GM18502 (cell line): Measurements from ENCODE around the gene P2RX7.

Experiments used
- ATAC-seq: cut with Tn5 transposase; IDR thresholded peaks from one replicate; pipeline ENCODE4 v1.9.1; 2021; ENCODE audit warnings: mild to moderate bottlenecking; ENCODE audit not compliant: unreplicated experiment, poor library complexity

P2RX7 gene

GRCh38 chr12:121167232-121167820, 34.6 kb downstream of the P2RX7 start:
- ATAC-seq: no peak

GRCh38 chr12:121167951-121168350, 35.3 kb downstream of the P2RX7 start:
- no peak for ATAC-seq

GRCh38 chr12:121170151-121170550, 37.5 kb downstream of the P2RX7 start:
- no peak for ATAC-seq

GRCh38 chr12:121170611-121171260, 38.1 kb downstream of the P2RX7 start:
- ATAC-seq: no peak

- no peak for ATAC-seq
Observed at GRCh38 chr12:121172145-121172544, 39.5 kb downstream of the P2RX7 start.

GRCh38 chr12:121175383-121176119, 42.9 kb downstream of the P2RX7 start:
- ATAC-seq: no peak

- ATAC-seq: no peak
Observed at GRCh38 chr12:121176826-121177529, 44.3 kb downstream of the P2RX7 start.

- no peak for ATAC-seq
Observed at GRCh38 chr12:121181181-121181580, 48.5 kb downstream of the P2RX7 start.

- ATAC-seq: no peak
Observed at GRCh38 chr12:121182222-121182893, 49.7 kb downstream of the P2RX7 start.

- ATAC-seq: no peak
Observed at GRCh38 chr12:121184425-121184824, 51.7 kb downstream of the P2RX7 start.

GRCh38 chr12:121184984-121185889, 52.6 kb downstream of the P2RX7 start:
- ATAC-seq: no peak

- ATAC-seq: no peak
Observed at GRCh38 chr12:121186826-121187225, 54.1 kb downstream of the P2RX7 start.

- no peak for ATAC-seq
Observed at GRCh38 chr12:121187501-121187900, 54.8 kb downstream of the P2RX7 start.

- ATAC-seq: no peak
Observed at GRCh38 chr12:121188227-121188626, 55.6 kb downstream of the P2RX7 start.

GRCh38 chr12:121189131-121189530, 56.5 kb downstream of the P2RX7 start:
- ATAC-seq: no peak

- no peak for ATAC-seq
Observed at GRCh38 chr12:121189619-121190155, 57.0 kb downstream of the P2RX7 start.

GRCh38 chr12:121190523-121191031, 57.9 kb downstream of the P2RX7 start:
- ATAC-seq: no peak

GRCh38 chr12:121191151-121191550, 58.5 kb downstream of the P2RX7 start:
- ATAC-seq: no peak

- no peak for ATAC-seq
Observed at GRCh38 chr12:121196902-121197301, 64.2 kb downstream of the P2RX7 start.
